Keratinocyte (primary cell): ENCODE results near the gene RNF157. TPM values are rescaled to one million over a fixed set of nuclear protein-coding genes. Genes with fewer than 3 reads are reported as not detected.

Experiments
- DNase-seq: peaks from one replicate; pipeline ENCODE4 v3.0.0-alpha.2; 2011; ENCODE audit warnings: low read depth, missing footprints, low spot score
- FAIRE-seq: peaks from 2 replicates; lab custom pipeline; 2011; peaks lifted over from hg19 to GRCh38; lab: Jason Lieb, UNC
- H2AFZ ChIP-seq: 2 replicates; pipeline ENCODE4 v1.6.0; 2012; ENCODE audit warnings: low read length, control low read depth, inconsistent platforms; ENCODE audit not compliant: control insufficient read depth
- H3K27ac ChIP-seq: 2 replicates; pipeline ENCODE4 v1.5.1; 2011; ENCODE audit warnings: low read length; ENCODE audit not compliant: control insufficient read depth, insufficient read depth
- H3K27me3 ChIP-seq: 3 replicates; pipeline ENCODE4 v1.6.0; 2011; ENCODE audit warnings: low read length; ENCODE audit not compliant: control insufficient read depth, insufficient read depth; ENCODE audit errors: extremely low read depth
- H3K36me3 ChIP-seq, 2 experiments: 2 replicates in 1 of 2; 3 replicates in 1 of 2; pipeline ENCODE4 v1.5.1; 2011; ENCODE audit warnings: low read length in 2 of 2, mild to moderate bottlenecking in 1 of 2; ENCODE audit not compliant: control insufficient read depth in 2 of 2, insufficient read depth in 2 of 2; ENCODE audit errors: extremely low read depth in 1 of 2
- H3K4me1 ChIP-seq: 3 replicates; pipeline ENCODE4 v1.5.1; 2011; ENCODE audit warnings: low read length; ENCODE audit not compliant: control insufficient read depth, insufficient read depth; ENCODE audit errors: extremely low read depth
- H3K4me2 ChIP-seq: 3 replicates; pipeline ENCODE4 v1.6.0; 2011; ENCODE audit warnings: low read depth, low read length; ENCODE audit not compliant: control insufficient read depth, insufficient read depth; ENCODE audit errors: extremely low read depth
- H3K4me3 ChIP-seq, 3 experiments: fragments of 200-600 bp in 1 of 3; sonication (generic) in 1 of 3; 2 replicates in 2 of 3; 3 replicates in 1 of 3; pipeline ENCODE4 v1.5.1; 2011 to 2016; ENCODE audit warnings: low read length in 3 of 3, mild to moderate bottlenecking in 3 of 3, control low read depth in 2 of 3, inconsistent platforms in 1 of 3, low read depth in 1 of 3, mixed read lengths in 1 of 3, mixed run types in 1 of 3, moderate library complexity in 1 of 3; ENCODE audit not compliant: control insufficient read depth in 2 of 3, insufficient read depth in 2 of 3; ENCODE audit errors: extremely low read depth in 1 of 3
- H3K79me2 ChIP-seq: 2 replicates; pipeline ENCODE4 v1.6.0; 2012; ENCODE audit warnings: low read length; ENCODE audit not compliant: control insufficient read depth, insufficient read depth
- H3K9ac ChIP-seq: 3 replicates; pipeline ENCODE4 v1.6.0; 2011; ENCODE audit warnings: low read length; ENCODE audit not compliant: control insufficient read depth, insufficient read depth; ENCODE audit errors: extremely low read depth
- H3K9me1 ChIP-seq: 3 replicates; pipeline ENCODE4 v1.6.0; 2011; ENCODE audit warnings: low read length; ENCODE audit not compliant: control insufficient read depth, insufficient read depth; ENCODE audit errors: extremely low read depth
- H3K9me3 ChIP-seq: 2 replicates; pipeline ENCODE4 v1.5.1; 2012; ENCODE audit warnings: low read depth, low read length; ENCODE audit not compliant: control insufficient read depth
- H4K20me1 ChIP-seq: 3 replicates; pipeline ENCODE4 v1.6.0; 2011; ENCODE audit warnings: low read length; ENCODE audit not compliant: control insufficient read depth, insufficient read depth; ENCODE audit errors: extremely low read depth
- EZH2 ChIP-seq: IDR thresholded peaks from one replicate; pipeline ENCODE4 v1.6.1; 2012; ENCODE audit warnings: inconsistent platforms, mild to moderate bottlenecking, low read length, moderate library complexity
- dilution Hi-C: fragments of 300-500 bp; cut with MboI; formaldehyde crosslinking; loops from one replicate; pipeline ENCODE4 v1.7.0; 2020; ENCODE audit warnings: low sequenced_read_pairs; ENCODE audit not compliant: extremely low pct_ligation_motif_present
- polyA plus RNA-seq, 5 experiments: library from polyadenylated mRNA; depleted of rRNA in 3 of 5; stranded (reverse) in 3 of 5; stranded (forward) in 1 of 5; unstranded in 1 of 5; fragments of >200 nt; gene quantifications; 1 replicate in 1 of 5; 2 replicates in 3 of 5; 3 replicates in 1 of 5; pipeline versions ENCODE4 v1.2.1 to v1.2.3, GENCODE V29; 2011 to 2012; ENCODE audit warnings: missing spikeins in 2 of 5, low read depth in 1 of 5, low replicate concordance in 1 of 5
- TF ChIP-seq, protein P1 (sequence below), 3 experiments: IDR thresholded peaks in 1 of 3; conservative IDR thresholded peaks in 1 of 3; optimal IDR thresholded peaks in 1 of 3; 2 replicates in 2 of 3; 3 replicates in 1 of 3; pipeline versions ENCODE3 to v1.5.1; 2011; ENCODE audit warnings: low read length in 3 of 3, mild to moderate bottlenecking in 3 of 3, moderate library complexity in 2 of 3, control low read depth in 1 of 3, inconsistent platforms in 1 of 3; ENCODE audit not compliant: insufficient read depth in 2 of 3; ENCODE audit errors: extremely low read depth in 1 of 3

The RNF157 gene
- polyA plus RNA-seq, 1 donor (not counting 4 experiments of a cell fraction or from before 2014, with no cell fraction given): not detected

DNA sequence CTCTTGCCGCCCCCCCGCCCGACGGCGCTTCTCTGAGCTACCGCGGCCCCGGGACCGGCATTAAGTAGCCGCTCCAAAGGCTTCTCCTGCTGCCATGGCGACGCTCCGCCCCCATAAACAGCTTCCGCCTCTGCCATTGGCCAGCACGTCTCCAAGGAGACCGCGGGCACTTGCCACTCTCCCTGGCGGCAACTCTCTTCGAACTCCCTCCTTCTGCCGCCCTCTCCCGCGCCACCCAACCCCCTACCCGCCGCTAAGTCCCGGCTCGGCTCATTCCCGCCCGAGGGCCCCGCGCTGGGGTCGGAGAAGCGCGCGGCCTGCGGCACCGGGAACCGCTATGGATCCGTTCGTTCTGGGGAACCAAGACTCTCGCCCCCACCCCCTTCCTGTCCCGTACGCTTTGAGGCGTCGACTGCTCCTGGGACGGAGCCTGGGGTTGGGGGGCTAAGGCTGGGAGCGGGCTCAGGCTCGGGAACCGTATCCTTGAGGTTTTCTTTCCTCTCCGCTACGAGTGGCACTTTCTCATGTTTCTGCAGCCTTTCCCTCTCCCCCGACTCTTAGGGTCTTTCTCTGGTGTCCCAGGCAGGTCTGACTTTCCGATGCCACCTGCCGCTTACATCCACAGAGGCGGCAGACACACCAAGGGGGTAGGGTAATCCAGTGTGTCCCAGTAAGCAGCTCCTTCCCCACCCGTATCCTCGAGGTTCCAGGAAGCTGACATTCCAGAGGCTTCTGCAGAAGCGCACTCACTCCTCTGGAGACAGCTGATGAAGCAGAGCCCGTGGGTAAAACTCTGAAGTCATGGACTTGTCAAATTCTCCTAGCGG is 98.9 kb downstream of the RNF157 start, which contains the start of gene FOXJ1:
FOXJ1 (minus strand) TSS at position 34 of the 827 bp plus-strand sequence. CDS start 850 bp downstream, outside the sequence.
- FAIRE-seq (no peak), DNase-seq (peak; percentile 48)
- Histone ChIP-seq H3K9ac (no peak within 1 kb of the TSS), H3K9me3 (no peaks in the 10 kb centered on the region), H3K79me2 (no peaks in the 10 kb centered on the region), H3K4me3 (peak within 1 kb of the TSS in 2 of 3 experiments; percentile 39 to 58), H3K27me3 (peaks cover 58% of the 10 kb centered on the region), H3K27ac (no peak within 1 kb of the TSS), H4K20me1 (no peaks in the 10 kb centered on the region), H3K4me1 (peaks cover 6% of the 10 kb centered on the region), H3K36me3 (no peaks in the 10 kb centered on the region), H3K9me1 (no peaks in the 10 kb centered on the region), H3K4me2 (peak within 1 kb of the TSS; percentile 80), H2AFZ (peak within 1 kb of the TSS; percentile 13)
- dilution Hi-C loops: no loop called here
- TF ChIP-seq, protein P1, sequence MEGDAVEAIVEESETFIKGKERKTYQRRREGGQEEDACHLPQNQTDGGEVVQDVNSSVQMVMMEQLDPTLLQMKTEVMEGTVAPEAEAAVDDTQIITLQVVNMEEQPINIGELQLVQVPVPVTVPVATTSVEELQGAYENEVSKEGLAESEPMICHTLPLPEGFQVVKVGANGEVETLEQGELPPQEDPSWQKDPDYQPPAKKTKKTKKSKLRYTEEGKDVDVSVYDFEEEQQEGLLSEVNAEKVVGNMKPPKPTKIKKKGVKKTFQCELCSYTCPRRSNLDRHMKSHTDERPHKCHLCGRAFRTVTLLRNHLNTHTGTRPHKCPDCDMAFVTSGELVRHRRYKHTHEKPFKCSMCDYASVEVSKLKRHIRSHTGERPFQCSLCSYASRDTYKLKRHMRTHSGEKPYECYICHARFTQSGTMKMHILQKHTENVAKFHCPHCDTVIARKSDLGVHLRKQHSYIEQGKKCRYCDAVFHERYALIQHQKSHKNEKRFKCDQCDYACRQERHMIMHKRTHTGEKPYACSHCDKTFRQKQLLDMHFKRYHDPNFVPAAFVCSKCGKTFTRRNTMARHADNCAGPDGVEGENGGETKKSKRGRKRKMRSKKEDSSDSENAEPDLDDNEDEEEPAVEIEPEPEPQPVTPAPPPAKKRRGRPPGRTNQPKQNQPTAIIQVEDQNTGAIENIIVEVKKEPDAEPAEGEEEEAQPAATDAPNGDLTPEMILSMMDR (optimal IDR thresholded peaks at IDR 0.05 in 1 of 3, IDR thresholded peaks at IDR 0.05 in 1 of 3, conservative IDR thresholded peaks at IDR 0.05 in 1 of 3; ENCODE audit: extremely low read depth in 1 of 3, insufficient read depth in 2 of 3, low read length in 3 of 3): no peak
- peak; percentile 53 for TF ChIP-seq EZH2

DNA sequence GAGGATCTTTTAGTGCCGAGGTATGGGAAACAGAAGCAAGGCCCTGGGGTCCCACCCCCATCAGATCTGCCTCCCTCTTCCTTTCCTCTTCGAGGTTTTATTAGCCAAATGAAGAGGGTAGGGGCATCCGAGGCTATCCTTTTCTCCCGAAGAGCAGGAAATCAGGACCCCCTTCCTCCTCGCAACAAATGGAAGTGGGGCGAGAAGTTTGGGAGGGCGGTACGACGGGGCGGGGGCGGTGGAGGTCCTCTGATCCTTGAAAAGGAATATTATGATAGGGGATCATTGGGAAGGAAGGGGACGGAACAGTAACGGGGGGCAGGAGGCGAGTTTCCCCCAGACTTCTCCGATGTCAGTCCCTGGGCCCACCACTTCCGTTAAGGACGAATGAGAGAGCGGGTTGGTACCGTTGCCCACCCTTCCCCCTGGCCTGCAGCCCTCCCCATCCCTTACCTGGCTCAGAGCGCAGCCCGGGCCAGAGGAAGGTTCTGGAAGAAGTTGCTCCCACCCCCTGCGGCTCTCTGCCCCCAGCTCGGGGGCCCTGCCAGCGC is 99.6 kb downstream of the RNF157 start:
- no peak for FAIRE-seq
- no peaks in the 10 kb centered on the region for H3K36me3 ChIP-seq

More for the DNA sequence above, 99.6 kb downstream of the RNF157 start:
- H3K9ac ChIP-seq: no peak overlapping the region
- peak overlapping the region; percentile 80 for H3K4me2 ChIP-seq
- H3K27me3 ChIP-seq: peaks cover 59% of the 10 kb centered on the region
- H3K4me3 ChIP-seq: no peak overlapping the region
- dilution Hi-C loops: no loop called here
- H3K4me1 ChIP-seq: peaks cover 6% of the 10 kb centered on the region
- no peaks in the 10 kb centered on the region for H4K20me1 ChIP-seq
- DNase-seq: no peak
- no peaks in the 10 kb centered on the region for H3K9me1 ChIP-seq
- no peak overlapping the region for H3K27ac ChIP-seq
- TF ChIP-seq, protein P1 (optimal IDR thresholded peaks at IDR 0.05 in 1 of 3, IDR thresholded peaks at IDR 0.05 in 1 of 3, conservative IDR thresholded peaks at IDR 0.05 in 1 of 3; ENCODE audit: extremely low read depth in 1 of 3, insufficient read depth in 2 of 3, low read length in 3 of 3): no peak
- TF ChIP-seq EZH2: peak; percentile 85
- no peak overlapping the region for H2AFZ ChIP-seq
- no peaks in the 10 kb centered on the region for H3K9me3 ChIP-seq
- no peaks in the 10 kb centered on the region for H3K79me2 ChIP-seq
